LNCaP clone FGC (cell line): Measurements from ENCODE around the gene ATXN7L1.

ENCODE experiments used
- DNase-seq: peaks from one replicate; pipeline ENCODE4 v3.0.0-alpha.2; 2011; ENCODE audit warnings: low read depth
- H3K4me3 ChIP-seq: 2 replicates; pipeline ENCODE4 v1.5.1; 2011; ENCODE audit warnings: mild to moderate bottlenecking, low read depth, low read length, control low read depth
- CTCF ChIP-seq: IDR thresholded peaks from 2 replicates; pipeline ENCODE4 v1.5.1; 2012; ENCODE audit warnings: mild to moderate bottlenecking; ENCODE audit not compliant: control insufficient read depth, insufficient read depth; ENCODE audit errors: extremely low read depth

ATXN7L1 gene

GRCh38 chr7:105820363-105821066 is 55.9 kb downstream of the ATXN7L1 start:
- TF ChIP-seq CTCF, result no peak
- no peak for DNase-seq

GRCh38 chr7:105819559-105819958 is 56.8 kb downstream of the ATXN7L1 start:
- no peak for DNase-seq
- H3K4me3 ChIP-seq, result no peak overlapping the region
- TF ChIP-seq CTCF, result no peak

More at GRCh38 chr7:105820363-105821066, 55.9 kb downstream of the ATXN7L1 start:
- no peak overlapping the region for H3K4me3 ChIP-seq

- 0 out of 2 replicates have a peak overlapping the region, but pooled peaks have one; percentile 8 for H3K4me3 ChIP-seq
- DNase-seq, result peak; percentile 86
- no peak for TF ChIP-seq CTCF
Observed at GRCh38 chr7:105816954-105817615, 59.3 kb downstream of the ATXN7L1 start.

GRCh38 chr7:105816266-105816843 is 60.0 kb downstream of the ATXN7L1 start:
- DNase-seq, result no peak
- 0 out of 2 replicates have a peak overlapping the region, but pooled peaks have one; percentile 8 for H3K4me3 ChIP-seq
- TF ChIP-seq CTCF, result no peak

- DNase-seq, result no peak
- no peak overlapping the region for H3K4me3 ChIP-seq
- TF ChIP-seq CTCF, result no peak
Observed at GRCh38 chr7:105815576-105815975, 60.8 kb downstream of the ATXN7L1 start.

GRCh38 chr7:105814481-105814880 is 61.9 kb downstream of the ATXN7L1 start:
- no peak overlapping the region for H3K4me3 ChIP-seq
- no peak for DNase-seq
- no peak for TF ChIP-seq CTCF
